GM08714 (cell line): ENCODE results near the gene NISCH.

Source experiments
- H3K4me3 ChIP-seq: fragments of 200-500 bp; sonication (Bioruptor generic); 2 replicates; pipeline ENCODE4 v1.5.1; 2014; ENCODE audit warnings: mild to moderate bottlenecking, low read length, inconsistent platforms
- ZNF274 ChIP-seq: IDR thresholded peaks from 2 replicates; pipeline ENCODE4 v1.6.1; 2012; ENCODE audit warnings: mild to moderate bottlenecking, low read depth, low read length

NISCH gene

DNA sequence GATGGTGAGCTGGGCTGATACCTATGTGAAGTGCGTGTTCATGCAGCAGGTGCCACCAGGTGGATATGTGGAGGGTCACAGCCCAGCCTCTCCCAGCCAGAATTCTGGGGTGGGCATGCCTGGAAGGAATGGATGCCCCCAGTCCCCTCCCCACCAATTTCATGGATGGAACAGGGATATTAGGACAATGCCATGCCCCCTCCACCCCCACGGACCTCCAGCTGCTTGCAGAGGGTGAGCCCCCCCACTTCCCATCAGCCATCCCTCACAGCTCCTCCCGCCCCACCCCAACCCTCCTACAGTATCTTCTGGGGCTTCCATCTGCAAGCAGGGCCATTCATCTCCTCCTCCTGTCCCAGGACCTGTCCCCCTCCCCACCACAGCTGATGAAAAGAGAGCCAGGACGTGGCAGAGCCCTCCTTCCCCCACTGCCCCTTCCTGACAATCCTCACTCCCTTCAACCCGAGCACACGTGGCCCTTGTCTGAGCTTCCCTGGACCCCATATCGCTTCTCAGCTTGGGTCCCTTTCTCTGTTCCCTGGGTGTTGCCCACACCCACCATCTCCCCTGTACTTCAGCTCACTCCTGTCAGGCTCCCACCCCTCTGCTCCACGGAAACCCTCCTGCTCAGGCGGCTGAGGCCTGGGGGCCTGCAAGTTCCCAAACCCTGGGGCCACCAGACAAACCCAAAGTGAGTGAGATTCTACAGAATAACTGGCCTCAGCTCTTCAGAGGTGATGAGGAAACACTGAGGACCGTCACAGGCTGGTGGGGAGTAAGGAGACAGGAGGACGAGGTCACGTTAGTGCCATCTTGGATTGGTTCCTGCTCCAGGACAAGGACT lies 7.7 kb upstream of the NISCH start:
- no peak for TF ChIP-seq ZNF274
- H3K4me3 ChIP-seq: no peak overlapping the region

DNA sequence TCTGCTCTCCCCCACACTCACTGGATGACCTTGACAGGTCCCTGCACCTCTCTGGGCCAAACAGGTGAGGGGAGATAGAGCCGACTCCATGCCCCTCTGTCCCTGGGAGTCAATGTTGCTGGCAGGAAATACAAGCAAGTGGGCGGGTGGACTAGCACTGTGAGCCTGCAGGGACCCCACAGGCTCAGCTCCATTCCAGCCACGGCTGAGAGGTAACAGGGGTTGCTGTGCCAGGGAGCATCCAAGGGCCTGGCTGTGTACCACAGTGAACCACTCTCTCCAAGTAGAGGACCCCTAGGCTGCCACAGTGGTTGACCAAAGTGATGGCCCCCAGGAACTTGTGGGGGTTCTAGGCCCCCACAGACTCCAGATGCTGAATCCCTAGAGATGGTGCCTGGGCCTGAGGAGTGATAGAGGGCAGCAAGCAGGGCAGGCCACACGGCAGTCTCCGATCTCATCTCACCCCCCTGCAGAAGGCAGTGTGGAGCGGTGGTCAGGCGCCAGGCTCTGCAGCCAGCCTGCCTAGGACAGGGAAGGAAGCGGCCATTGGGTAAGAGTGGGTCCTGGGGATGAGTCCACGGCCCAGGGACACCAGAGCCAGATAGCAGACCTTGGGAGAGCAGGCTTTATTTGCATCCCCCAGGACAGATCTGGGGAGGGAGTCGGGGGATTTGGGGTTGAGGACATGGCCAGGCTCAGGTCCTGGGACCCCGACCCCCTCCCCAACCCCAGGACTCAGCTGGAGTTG lies 4.7 kb upstream of the NISCH start:
- H3K4me3 ChIP-seq: no peak overlapping the region
- TF ChIP-seq ZNF274: no peak

DNA sequence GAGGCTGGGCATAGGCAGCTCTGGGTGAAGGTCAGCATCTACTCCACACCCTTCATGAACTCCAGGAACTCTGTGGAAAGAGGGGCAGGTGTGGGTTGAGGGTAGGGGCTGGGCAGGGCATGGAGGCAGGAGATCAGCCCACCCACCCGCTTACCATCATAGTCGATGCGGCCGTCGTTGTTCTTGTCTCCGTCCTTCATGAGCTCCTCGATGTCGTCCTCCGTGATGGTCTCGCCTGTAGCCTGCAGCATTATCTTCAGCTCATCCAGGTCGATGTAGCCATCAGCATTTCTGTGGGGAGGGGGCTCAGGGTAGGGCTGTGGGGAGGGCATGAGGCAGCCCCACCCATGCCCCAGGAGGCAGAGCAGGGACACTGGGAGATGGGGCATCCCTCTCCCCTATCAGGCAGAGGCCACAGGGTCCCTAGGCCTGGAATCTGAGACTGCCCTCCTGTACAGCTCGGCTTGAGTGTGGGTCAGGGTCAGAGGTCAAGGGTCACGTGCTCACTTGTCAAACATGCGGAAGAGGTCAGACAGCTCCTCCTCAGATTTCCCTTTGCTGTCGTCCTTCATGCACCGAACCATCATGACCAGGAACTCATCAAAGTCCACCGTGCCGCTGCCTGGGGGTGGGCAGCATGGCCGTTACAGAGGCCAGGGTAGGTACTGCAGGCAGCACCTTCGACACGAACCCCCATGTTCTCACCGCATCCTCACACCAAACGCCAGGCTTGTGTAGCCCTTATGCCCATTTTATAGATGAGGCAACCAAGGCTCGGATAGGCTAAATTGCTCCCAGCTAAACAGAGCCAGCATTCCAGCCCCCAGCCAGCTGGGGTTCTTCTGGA lies 3.9 kb upstream of the NISCH start:
- no peak overlapping the region for H3K4me3 ChIP-seq
- no peak for TF ChIP-seq ZNF274

DNA sequence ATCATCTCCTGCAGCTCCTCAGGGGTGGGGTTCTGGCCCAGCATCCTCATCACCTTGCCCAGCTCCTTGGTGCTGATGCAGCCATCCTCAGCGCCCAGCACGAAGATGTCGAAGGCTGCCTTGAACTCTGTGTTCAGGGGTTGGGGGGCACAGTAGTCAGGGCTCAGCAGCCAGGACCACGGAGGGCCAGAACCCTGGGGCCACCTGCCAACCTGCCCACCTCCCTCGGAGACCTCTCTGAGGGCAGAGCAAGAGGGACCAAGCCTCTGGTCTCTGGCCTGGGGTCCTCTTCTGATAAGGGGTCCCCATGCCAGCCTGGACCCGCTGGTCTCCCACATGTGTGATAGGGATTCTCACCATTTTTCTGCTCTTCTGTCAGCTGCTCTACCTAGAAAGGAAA lies 3.3 kb upstream of the NISCH start:
- no peak overlapping the region for H3K4me3 ChIP-seq
- no peak for TF ChIP-seq ZNF274

DNA sequence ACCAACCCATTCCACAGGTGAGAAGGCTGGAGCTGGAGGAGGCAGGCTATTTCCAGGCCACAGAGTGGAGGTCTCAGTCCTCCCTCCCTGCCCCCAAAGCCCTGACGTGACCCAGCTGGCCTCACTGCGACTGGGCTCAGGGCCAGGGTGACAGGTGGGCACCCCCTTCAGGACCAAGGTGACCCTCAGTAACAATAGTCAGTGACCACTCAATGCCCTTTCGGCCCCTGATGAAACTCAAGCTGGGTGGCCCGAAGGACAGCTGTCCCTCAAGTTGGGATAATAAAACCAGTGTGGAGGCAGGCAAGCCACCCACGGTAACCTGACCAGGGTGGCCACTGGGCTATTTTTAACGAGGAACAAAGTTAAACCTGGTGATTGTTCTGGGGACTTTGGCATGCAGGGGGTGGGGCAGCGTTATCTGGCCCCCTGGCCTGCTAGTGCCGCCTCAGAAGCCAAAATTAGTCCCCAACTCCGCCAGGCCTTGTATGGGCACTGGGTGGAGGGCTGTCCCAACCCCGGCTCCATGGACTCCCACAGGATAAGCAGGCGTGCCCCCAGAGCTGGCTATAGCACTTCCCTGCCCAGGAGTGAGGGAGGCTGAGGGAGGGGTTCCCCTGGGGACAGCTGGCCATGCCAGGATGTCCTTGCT lies 2.7 kb upstream of the NISCH start:
- TF ChIP-seq ZNF274: no peak
- no peak overlapping the region for H3K4me3 ChIP-seq

DNA sequence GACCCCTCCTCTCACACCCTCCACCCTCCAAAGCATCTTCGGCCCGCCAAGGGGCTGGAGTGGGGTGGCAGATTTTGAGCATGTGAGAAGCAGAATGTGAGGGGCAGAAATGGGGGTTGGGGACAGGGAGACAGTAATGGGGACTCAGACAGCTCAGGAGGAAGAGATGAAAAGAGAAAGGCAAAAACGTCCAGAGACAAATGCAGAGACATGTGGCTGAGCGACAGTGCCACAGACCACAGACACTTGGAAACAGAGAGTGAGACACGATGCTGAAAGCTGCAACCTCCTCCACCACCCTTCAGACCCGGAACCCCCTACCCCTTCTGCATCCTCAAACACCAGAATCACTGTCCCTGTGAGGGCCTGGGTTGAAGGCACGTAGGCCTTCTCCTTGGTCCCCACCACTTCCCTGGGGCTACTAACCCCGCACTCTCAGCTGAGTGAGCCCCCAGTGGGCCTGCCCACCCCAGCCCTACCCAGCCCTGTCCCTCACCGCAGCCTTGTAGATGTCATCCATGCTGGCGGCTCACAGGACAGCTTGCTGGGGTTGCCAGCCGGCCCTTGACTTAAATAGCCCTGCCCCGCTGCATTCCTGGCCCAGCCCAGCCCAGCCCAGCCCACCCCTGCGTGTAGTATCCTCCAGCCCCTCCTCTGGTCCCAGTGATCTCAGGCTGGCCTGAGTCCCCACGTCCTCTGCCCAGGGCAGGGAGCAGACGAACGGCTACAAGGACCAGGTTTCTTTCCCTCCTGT lies 1.7 kb upstream of the NISCH start, which contains the start of gene TNNC1:
Gene TNNC1, minus strand, starts transcription at position 546 of the 754 bp plus-strand sequence. Its CDS starts 26 bp downstream, at position 520.
- peak within 1 kb of the TSS; percentile 87; the same call in 1 of the 2 replicates for H3K4me3 ChIP-seq
- no peak for TF ChIP-seq ZNF274

DNA sequence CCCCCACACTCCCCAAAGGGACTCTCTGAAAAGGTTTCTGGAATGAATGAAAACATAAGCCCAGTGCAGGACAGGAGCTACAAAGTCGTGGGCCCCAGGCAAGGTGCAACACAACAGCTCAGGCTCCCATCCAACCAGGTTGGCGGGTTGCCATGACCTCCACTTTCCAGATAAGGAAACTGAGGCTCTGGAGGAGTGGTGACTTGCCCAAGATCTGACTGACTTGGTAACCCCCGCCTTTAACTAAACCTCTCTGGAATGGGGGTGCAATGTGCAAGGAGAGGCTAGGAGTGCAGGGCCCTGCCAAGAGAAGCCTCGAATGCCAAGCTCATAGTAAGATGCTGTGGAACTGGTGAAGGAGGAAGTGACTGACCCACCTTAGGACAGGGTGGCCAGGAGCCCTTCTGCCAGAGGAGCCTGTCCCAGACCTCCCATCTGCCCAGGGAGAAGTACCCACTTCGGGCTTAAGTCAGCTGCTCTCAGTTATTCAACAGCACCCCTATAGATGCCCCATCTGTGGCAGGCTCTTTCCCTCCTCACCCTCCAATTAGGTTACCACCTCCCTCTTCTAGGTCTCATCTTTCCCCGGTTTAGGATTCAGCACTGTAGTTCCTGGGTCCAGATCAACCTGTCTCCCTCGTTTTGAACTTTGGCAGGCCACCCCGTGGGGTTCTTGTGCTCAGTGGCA lies 1.0 kb upstream of the NISCH start:
- peak overlapping the region; percentile 87; the same call in 1 of the 2 replicates for H3K4me3 ChIP-seq
- no peak for TF ChIP-seq ZNF274

DNA sequence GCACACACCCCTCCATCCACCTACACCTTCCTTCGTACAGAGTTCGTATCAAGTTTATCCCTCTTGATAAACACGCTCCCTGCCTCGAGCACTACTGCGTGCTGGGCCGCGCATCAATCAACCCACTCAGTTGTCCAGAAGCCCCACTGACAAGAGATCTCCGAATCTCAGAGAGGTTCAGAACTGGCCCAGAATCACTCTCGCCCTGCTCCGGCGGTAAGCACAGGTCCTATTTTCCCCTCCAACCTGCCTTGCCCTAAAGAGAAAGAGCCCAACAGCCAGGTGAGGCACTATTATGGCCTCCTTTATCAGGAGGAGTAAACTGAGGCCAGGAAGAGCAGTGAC lies 494 bp upstream of the NISCH start:
- H3K4me3 ChIP-seq: peak overlapping the region; percentile 87
- no peak for TF ChIP-seq ZNF274

DNA sequence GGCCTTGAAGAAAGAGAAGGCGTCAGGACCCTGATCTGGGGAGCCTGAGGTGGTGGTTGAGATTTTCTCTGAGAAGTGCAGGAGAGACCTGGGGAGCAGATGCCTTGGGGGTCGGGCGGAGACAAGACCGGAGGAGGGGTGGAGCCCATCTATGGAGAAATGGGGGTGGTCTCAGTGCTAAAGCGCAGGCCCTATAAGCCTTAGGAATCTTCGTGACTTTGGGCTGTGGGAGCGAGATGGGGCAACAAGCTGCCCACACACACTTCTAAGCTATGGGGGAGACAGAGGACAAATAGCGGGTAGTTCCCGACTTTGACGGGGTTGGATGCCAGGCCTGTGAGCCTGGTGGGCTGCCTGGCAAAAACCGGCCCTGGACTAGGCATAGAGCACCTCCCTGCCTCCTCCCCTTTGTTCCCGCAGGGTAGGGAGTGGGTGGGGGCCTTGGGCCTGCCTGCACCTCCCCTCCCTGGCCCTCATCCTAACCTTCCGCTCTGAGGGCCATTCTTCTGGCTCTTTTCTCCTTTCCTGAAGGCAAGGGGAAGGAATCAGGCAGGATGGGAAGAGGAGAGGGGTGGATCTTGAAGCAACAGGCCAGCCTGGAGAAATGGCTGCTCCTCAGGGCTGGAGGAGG lies 880 bp downstream of the NISCH start:
- peak overlapping the region; percentile 94 for H3K4me3 ChIP-seq
- no peak for TF ChIP-seq ZNF274

DNA sequence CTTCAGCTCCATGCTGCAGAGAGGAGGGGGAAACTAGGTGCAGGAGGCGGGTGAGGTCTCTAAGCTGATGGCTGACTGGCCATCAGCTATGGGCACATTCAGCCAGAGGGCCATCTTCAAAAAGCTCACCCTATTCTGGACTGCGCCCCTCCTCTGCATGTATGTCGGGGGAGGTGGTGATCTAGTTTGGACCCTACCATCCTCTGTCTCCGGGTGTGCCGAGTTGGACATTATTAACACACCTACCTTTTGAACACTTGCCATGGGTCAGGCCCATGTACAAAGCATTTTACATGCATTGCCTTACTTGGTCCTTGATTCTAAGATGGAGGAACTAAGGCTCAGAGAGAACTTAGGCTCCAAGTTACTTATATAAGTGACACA lies 1.4 kb downstream of the NISCH start:
- no peak for TF ChIP-seq ZNF274
- H3K4me3 ChIP-seq: peak overlapping the region; percentile 94; the same call in 1 of the 2 replicates

DNA sequence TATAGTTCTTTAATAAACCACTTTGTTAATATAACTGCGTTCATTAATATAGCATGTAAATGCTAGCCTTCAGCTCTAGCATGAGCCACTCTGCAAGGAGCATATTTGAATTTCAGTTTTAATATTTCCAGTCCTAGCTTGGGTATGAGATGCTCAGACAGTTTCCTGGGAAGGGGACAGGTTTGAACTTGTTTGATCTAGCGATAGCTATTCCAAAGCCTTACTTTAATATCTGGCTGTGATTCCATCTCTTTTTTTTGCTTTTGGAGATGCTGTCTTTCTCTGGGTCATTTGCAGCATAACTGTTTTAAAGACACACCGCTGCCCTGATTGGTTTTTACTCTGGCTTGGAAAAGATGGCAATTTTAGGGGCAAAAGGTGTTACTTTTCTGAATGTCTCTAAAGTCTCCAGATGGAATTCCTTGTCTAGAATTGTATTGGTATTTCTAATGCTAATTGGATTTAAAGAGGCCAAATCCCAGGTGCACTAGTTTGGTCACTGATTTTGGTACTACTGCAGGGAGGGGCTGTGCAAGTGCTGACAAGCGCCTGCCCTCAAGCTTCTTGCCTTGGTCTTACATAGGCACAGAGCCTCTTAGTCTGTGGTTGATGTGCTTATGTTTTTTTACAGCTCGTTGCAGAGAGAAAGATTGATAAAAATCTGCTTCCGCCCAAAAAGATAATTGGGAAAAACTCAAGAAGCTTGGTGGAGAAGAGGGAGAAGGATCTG lies 2.8 kb downstream of the NISCH start:
- TF ChIP-seq ZNF274: no peak
- H3K4me3 ChIP-seq: no peak overlapping the region
